GM12878 (cell line): Measurements from ENCODE around the gene PYGO2. TPM values are rescaled to one million over a fixed set of nuclear protein-coding genes. Genes with fewer than 3 reads are reported as not detected.
A peak's percentile ranks its signal among the peaks of the same experiment; 100 is the strongest.

Source experiments
- ATAC-seq: fragments of 200-7000 bp; cut with Tn5 transposase; 3 replicates; pipeline ENCODE4 v1.9.1; 2020; ENCODE audit warnings: mild to moderate bottlenecking, moderate library complexity
- BruUV-seq: library from RNA; stranded (reverse); fragments of 400-500 nt; replicated peaks from 2 replicates; lab custom pipeline; 2021; lab: Mats Ljungman, UMichigan
- CTCF ChIA-PET: fragments of 300-600 bp; sonication (Branson Sonifier 250); formaldehyde crosslinking; extraction: SDS; loops from one replicate; lab custom pipeline; 2021; ENCODE audit warnings: inconsistent platforms; lab: Yijun Ruan, JAX
- POLR2A ChIA-PET: fragments of 350-600 bp; formaldehyde crosslinking; extraction: SDS; loops from one replicate; lab custom pipeline; 2021; ENCODE audit warnings: inconsistent platforms; lab: Charles Lee
- RAD21 ChIA-PET: fragments of 300-600 bp; sonication (Branson Sonifier 250); formaldehyde crosslinking; loops from one replicate; lab custom pipeline; 2023; ENCODE audit warnings: antibody characterized with exemption; ENCODE audit not compliant: unreplicated experiment; lab: Charles Lee
- SMC1A ChIA-PET: fragments of 300-600 bp; sonication (Branson Sonifier 250); formaldehyde crosslinking; loops from one replicate; lab custom pipeline; 2023; ENCODE audit not compliant: unreplicated experiment, uncharacterized antibody; lab: Charles Lee
- DNase-seq: peaks from one replicate; pipeline ENCODE4 v3.0.0-alpha.2; 2011; ENCODE audit warnings: low read depth, low spot score
- FAIRE-seq: peaks from 3 replicates; lab custom pipeline; 2011; peaks lifted over from hg19 to GRCh38; lab: Jason Lieb, UNC
- H2AFZ ChIP-seq: 2 replicates; pipeline ENCODE4 v1.6.0; 2011; ENCODE audit warnings: low read depth, low read length, control low read depth; ENCODE audit not compliant: control insufficient read depth
- H3K27ac ChIP-seq: 2 replicates; pipeline ENCODE4 v1.5.1; 2011; ENCODE audit warnings: control low read depth; ENCODE audit not compliant: control insufficient read depth, insufficient read depth
- H3K27me3 ChIP-seq, 2 experiments: replicated peaks in 1 of 2; 2 replicates each; pipeline versions ENCODE4 v1.6.0 to v1.6.1; 2011; ENCODE audit warnings: low read length in 1 of 2; ENCODE audit not compliant: control insufficient read depth in 2 of 2, insufficient read depth in 2 of 2
- H3K36me3 ChIP-seq, 2 experiments: 2 replicates each; pipeline ENCODE4 v1.5.1; 2011; ENCODE audit warnings: low read length in 1 of 2; ENCODE audit not compliant: control insufficient read depth in 2 of 2, insufficient read depth in 2 of 2
- H3K4me1 ChIP-seq: 2 replicates; pipeline ENCODE4 v1.6.1; 2011; ENCODE audit warnings: mild to moderate bottlenecking, low read length, moderate library complexity, mixed read lengths; ENCODE audit not compliant: control insufficient read depth, insufficient read depth
- H3K4me2 ChIP-seq: 2 replicates; pipeline ENCODE4 v1.6.0; 2011; ENCODE audit warnings: control low read depth; ENCODE audit not compliant: control insufficient read depth, insufficient read depth
- H3K4me3 ChIP-seq: fragments of 200-600 bp; sonication (generic); 2 replicates; pipeline ENCODE4 v1.5.1; 2016
- H3K79me2 ChIP-seq: 2 replicates; pipeline ENCODE4 v1.6.0; 2011; ENCODE audit warnings: low read length; ENCODE audit not compliant: control insufficient read depth, insufficient read depth
- H3K9ac ChIP-seq: 2 replicates; pipeline ENCODE4 v1.8.0; 2011; ENCODE audit warnings: low read length, control low read depth, mixed read lengths; ENCODE audit not compliant: control insufficient read depth, insufficient read depth
- H3K9me3 ChIP-seq: replicated peaks from 3 replicates; pipeline ENCODE4 v1.5.1; 2011; ENCODE audit warnings: mild to moderate bottlenecking, low read length; ENCODE audit not compliant: control insufficient read depth, insufficient read depth
- H4K20me1 ChIP-seq: 2 replicates; pipeline ENCODE4 v1.6.0; 2011; ENCODE audit not compliant: control insufficient read depth, insufficient read depth
- CEBPZ ChIP-seq: fragments of 150-350 bp; IDR thresholded peaks from 2 replicates; pipeline ENCODE4 v1.6.1; 2016; ENCODE audit warnings: low read depth, low read length
- CTCF ChIP-seq, 3 experiments: IDR thresholded peaks in 2 of 3; conservative IDR thresholded peaks in 1 of 3; 2 replicates each; pipeline ENCODE4 v1.5.1; 2011; ENCODE audit warnings: low read depth in 3 of 3, low read length in 3 of 3, mild to moderate bottlenecking in 3 of 3, control low read depth in 2 of 3, moderate library complexity in 2 of 3, inconsistent platforms in 1 of 3, mixed read lengths in 1 of 3; ENCODE audit not compliant: control insufficient read depth in 2 of 3, insufficient read depth in 1 of 3; ENCODE audit errors: extremely low read depth in 1 of 3
- EGR1 ChIP-seq, 2 experiments: IDR thresholded peaks; 1 replicate in 1 of 2; 2 replicates in 1 of 2; pipeline ENCODE4 v1.6.1; 2011 to 2012; ENCODE audit warnings: low read depth in 2 of 2, low read length in 2 of 2, borderline replicate concordance in 1 of 2, mild to moderate bottlenecking in 1 of 2, moderate library complexity in 1 of 2
- ESRRA ChIP-seq: IDR thresholded peaks from 2 replicates; pipeline ENCODE4 v1.6.1; 2012; ENCODE audit warnings: mild to moderate bottlenecking, low read length, improper control_type of control experiment
- GABPA ChIP-seq: IDR thresholded peaks from 2 replicates; pipeline ENCODE4 v1.6.1; 2014; ENCODE audit warnings: antibody characterized with exemption, low read depth, mild to moderate bottlenecking, inconsistent platforms
- GATAD2B ChIP-seq: fragments of 450-650 bp; conservative IDR thresholded peaks from 2 replicates; pipeline ENCODE4 v1.6.1; 2017; ENCODE audit warnings: low read depth, mild to moderate bottlenecking, moderate library complexity
- NKRF ChIP-seq: fragments of 450-650 bp; conservative IDR thresholded peaks from 2 replicates; pipeline ENCODE4 v1.6.1; 2017; ENCODE audit warnings: mild to moderate bottlenecking, moderate library complexity
- NR2C2 ChIP-seq: IDR thresholded peaks from 2 replicates; pipeline ENCODE4 v1.6.1; 2011; ENCODE audit warnings: borderline replicate concordance, low read depth; ENCODE audit not compliant: control insufficient read depth, insufficient read length
- REST ChIP-seq: IDR thresholded peaks from 2 replicates; pipeline ENCODE4 v1.6.1; 2012; ENCODE audit warnings: mild to moderate bottlenecking, low read depth, low read length
- SMARCA5 ChIP-seq: fragments of 450-650 bp; IDR thresholded peaks from 2 replicates; pipeline ENCODE4 v1.6.1; 2017; ENCODE audit warnings: mild to moderate bottlenecking
- YY1 ChIP-seq: IDR thresholded peaks from 2 replicates; pipeline ENCODE4 v1.6.1; 2011; ENCODE audit warnings: low read depth, mild to moderate bottlenecking, low read length
- ZBED1 ChIP-seq: IDR thresholded peaks from 2 replicates; pipeline ENCODE4 v1.6.1; 2016; ENCODE audit warnings: borderline replicate concordance
- WGBS: methylation state at CpG from one replicate; pipeline ENCODE4 v1.1.6; 2016; ENCODE audit warnings: low lambda C conversion rate; ENCODE audit not compliant: insufficient replicate concordance, insufficient coverage; ENCODE audit errors: missing lambda C conversion rate; 5-methylcytosine and 5-hydroxymethylcytosine counted together
- in situ Hi-C: fragments of 300-500 bp; cut with MboI; formaldehyde crosslinking; loops from 9 replicates; pipeline ENCODE4 v1.14.3; 2018; ENCODE audit warnings: mixed read lengths
- intact Hi-C: fragments of 100-400 bp; cut with micrococcal nuclease; formaldehyde crosslinking; loops from one replicate; pipeline ENCODE4 v1.14.2; 2022; ENCODE audit not compliant: unreplicated experiment
- polyA plus RNA-seq, 11 experiments: library from polyadenylated mRNA; depleted of rRNA in 4 of 11; unstranded in 6 of 11; stranded (reverse) in 5 of 11; fragments of >200 nt; fragmentation: Nextera tagmentation in 4 of 11; fragmentation: Illumina TruSeq in 1 of 11; extraction: Ambion mirVana in 4 of 11; extraction: Trizol in 1 of 11; gene quantifications; 1 replicate in 1 of 11; 2 replicates in 10 of 11; pipeline versions ENCODE4 v1.2.1 to v1.2.3, GENCODE V29; 2011 to 2016; ENCODE audit warnings: inconsistent platforms in 2 of 11, missing spikeins in 2 of 11, low read depth in 1 of 11
- total RNA-seq, 4 experiments: library from RNA; depleted of rRNA in 3 of 4; stranded (reverse); fragments of >200 nt in 3 of 4; fragmentation: Illumina TruSeq in 1 of 4; extraction: Trizol in 1 of 4; gene quantifications; 2 replicates each; pipeline versions ENCODE4 v1.2.1 to v1.2.3, GENCODE V29; 2013 to 2021

Gene PYGO2
- total and polyA plus RNA-seq, 10 of the 15 experiments (the other 5 are each of a cell fraction or from before 2014, with no cell fraction given) = 8.1 to 33.8 (median 23.5) TPM

GRCh38 chr1:154963643-154964042, 2.1 kb upstream of the PYGO2 start:
- Histone ChIP-seq H3K4me3 (peak overlapping the region; percentile 88; the same call in 1 of the 2 replicates), H3K4me1 (peaks cover 6% of the 10 kb centered on the region; the same call in 1 of the 2 replicates), H4K20me1 (no peaks in the 10 kb centered on the region), H3K9ac (no peak overlapping the region), H3K27ac (no peak overlapping the region; the same call in 1 of the 2 replicates), H3K79me2 (peaks cover 31% of the 10 kb centered on the region), H3K36me3 (peaks cover 12 to 15% of the 10 kb centered on the region in 2 experiments; a peak in 3 of 4 replicates), H3K4me2 (no peak overlapping the region; the same call in 1 of the 2 replicates), H2AFZ (no peak overlapping the region), H3K9me3 (no peaks in the 10 kb centered on the region), H3K27me3 (no peaks in the 10 kb centered on the region)
- FAIRE-seq = no peak
- ATAC-seq = no peak
- DNase-seq = no peak
- ChIA-PET RAD21 (interaction anchor here (1.0 to 1.9 kb wide), 2 partner anchors 35 to 54 kb away, joined by 3 to 4 read pairs; no protein-coding TSS in a partner anchor), CTCF (interaction anchor here (1.8 kb wide), 1 partner anchor 35 kb away, joined by 4 read pairs; no protein-coding TSS in a partner anchor), SMC1A (interaction anchor here (0.9 to 1.4 kb wide), 2 partner anchors 10 to 19 kb away, joined by 3 to 4 read pairs; partner anchors contain the start of gene FLAD1), POLR2A (interaction anchor here (0.6 to 1.7 kb wide), 4 partner anchors 10 to 572 kb away, joined by 3 to 5 read pairs (median 3); partner anchors contain the start of gene CKS1B)
- 96% methylated on average over 8 of the region's 8 CpGs for WGBS
- in situ Hi-C loops = no loop called here
- intact Hi-C loops = loop anchor here (5.0 kb wide), 1 partner anchor 39 kb away; the partner anchor contains the start of gene ZBTB7B
- BruUV-seq = no TSS peak
- TF ChIP-seq CTCF (IDR thresholded peaks at IDR 0.05 in 2 of 3, conservative IDR thresholded peaks at IDR 0.05 in 1 of 3; ENCODE audit: control insufficient read depth in 2 of 3, extremely low read depth in 1 of 3, insufficient read depth in 1 of 3, low read depth in 3 of 3, low read length in 3 of 3) = no peak
- TF ChIP-seq REST = no peak
- TF ChIP-seq ESRRA = no peak
- no peak for TF ChIP-seq ZBED1
- no peak for TF ChIP-seq GATAD2B
- TF ChIP-seq NR2C2 = no peak
- no peak for TF ChIP-seq NKRF
- TF ChIP-seq YY1 = no peak
- no peak for TF ChIP-seq CEBPZ
- no peak for TF ChIP-seq GABPA
- TF ChIP-seq EGR1 (IDR thresholded peaks at IDR 0.05; ENCODE audit: borderline replicate concordance in 1 of 2, low read depth in 2 of 2, low read length in 2 of 2) = no peak
- no peak for TF ChIP-seq SMARCA5
